A549 (cell line): Measurements from ENCODE around the gene TIMM21.

Source experiments
- CHD4 ChIP-seq: fragments of 200-600 bp; sonication (generic); IDR thresholded peaks from 2 replicates; pipeline ENCODE4 v1.6.1; 2016; ENCODE audit warnings: antibody characterized with exemption, mild to moderate bottlenecking, borderline replicate concordance
- ZC3H11A ChIP-seq: fragments of 450-650 bp; IDR thresholded peaks from 2 replicates; pipeline ENCODE4 v1.6.1; 2014; ENCODE audit warnings: antibody characterized with exemption, mild to moderate bottlenecking
- TF ChIP-seq, protein P1 (sequence below): fragments of >200 bp; sonication (Bioruptor Twin); formaldehyde crosslinking; IDR thresholded peaks from 3 replicates; pipeline ENCODE4 v1.5.1; 2016

- TF ChIP-seq ZC3H11A (no peak), CHD4 (no peak)
- TF ChIP-seq, protein P1, sequence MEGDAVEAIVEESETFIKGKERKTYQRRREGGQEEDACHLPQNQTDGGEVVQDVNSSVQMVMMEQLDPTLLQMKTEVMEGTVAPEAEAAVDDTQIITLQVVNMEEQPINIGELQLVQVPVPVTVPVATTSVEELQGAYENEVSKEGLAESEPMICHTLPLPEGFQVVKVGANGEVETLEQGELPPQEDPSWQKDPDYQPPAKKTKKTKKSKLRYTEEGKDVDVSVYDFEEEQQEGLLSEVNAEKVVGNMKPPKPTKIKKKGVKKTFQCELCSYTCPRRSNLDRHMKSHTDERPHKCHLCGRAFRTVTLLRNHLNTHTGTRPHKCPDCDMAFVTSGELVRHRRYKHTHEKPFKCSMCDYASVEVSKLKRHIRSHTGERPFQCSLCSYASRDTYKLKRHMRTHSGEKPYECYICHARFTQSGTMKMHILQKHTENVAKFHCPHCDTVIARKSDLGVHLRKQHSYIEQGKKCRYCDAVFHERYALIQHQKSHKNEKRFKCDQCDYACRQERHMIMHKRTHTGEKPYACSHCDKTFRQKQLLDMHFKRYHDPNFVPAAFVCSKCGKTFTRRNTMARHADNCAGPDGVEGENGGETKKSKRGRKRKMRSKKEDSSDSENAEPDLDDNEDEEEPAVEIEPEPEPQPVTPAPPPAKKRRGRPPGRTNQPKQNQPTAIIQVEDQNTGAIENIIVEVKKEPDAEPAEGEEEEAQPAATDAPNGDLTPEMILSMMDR, result no peak
Measured at GRCh38 chr18:74166386-74166785, 18.1 kb downstream of the TIMM21 start.
